ENCODE results near the gene PLEKHA1. TPM values are rescaled to one million over a fixed set of nuclear protein-coding genes. Genes with fewer than 3 reads are reported as not detected.

Gene PLEKHA1
- total and polyA plus RNA-seq, 2 experiments from 2014 or later: 54.0 to 62.6 TPM

DNA sequence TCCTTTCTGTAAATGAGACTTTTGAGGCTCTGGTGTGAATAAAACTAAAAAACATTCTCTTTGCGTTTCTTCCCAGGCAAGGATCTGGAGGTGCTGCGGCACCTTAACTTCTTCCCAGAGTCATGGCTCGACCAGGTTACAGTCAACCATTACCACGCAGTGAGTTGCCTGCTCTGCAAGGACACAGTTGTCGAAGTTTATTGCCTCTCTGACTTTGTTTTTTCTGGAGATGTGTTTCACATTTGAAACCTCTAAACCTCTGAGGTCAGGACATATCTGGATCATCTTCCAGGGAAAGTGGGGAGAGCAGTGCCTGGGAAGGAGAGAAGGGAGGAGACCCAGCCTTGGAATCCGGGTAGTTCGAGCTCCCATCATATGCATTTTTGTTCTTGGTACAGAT lies 43.4 kb upstream of the PLEKHA1 start:
- TF ChIP-seq EZH2phosphoT487 (IDR thresholded peaks at IDR 0.05; ENCODE audit: low read depth, severe bottlenecking, unreplicated experiment) (no peak), EZH2 (IDR thresholded peaks at IDR 0.05; ENCODE audit: borderline replicate concordance) (no peak)
- TF ChIP-seq, protein P1, sequence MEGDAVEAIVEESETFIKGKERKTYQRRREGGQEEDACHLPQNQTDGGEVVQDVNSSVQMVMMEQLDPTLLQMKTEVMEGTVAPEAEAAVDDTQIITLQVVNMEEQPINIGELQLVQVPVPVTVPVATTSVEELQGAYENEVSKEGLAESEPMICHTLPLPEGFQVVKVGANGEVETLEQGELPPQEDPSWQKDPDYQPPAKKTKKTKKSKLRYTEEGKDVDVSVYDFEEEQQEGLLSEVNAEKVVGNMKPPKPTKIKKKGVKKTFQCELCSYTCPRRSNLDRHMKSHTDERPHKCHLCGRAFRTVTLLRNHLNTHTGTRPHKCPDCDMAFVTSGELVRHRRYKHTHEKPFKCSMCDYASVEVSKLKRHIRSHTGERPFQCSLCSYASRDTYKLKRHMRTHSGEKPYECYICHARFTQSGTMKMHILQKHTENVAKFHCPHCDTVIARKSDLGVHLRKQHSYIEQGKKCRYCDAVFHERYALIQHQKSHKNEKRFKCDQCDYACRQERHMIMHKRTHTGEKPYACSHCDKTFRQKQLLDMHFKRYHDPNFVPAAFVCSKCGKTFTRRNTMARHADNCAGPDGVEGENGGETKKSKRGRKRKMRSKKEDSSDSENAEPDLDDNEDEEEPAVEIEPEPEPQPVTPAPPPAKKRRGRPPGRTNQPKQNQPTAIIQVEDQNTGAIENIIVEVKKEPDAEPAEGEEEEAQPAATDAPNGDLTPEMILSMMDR (IDR thresholded peaks at IDR 0.05; ENCODE audit: poor library complexity): no peak
- H3K9me2 ChIP-seq (replicated peaks; ENCODE audit: insufficient read depth): no peaks in the 10 kb centered on the region
- no peaks in the 10 kb centered on the region for H3K79me2 ChIP-seq
- peak overlapping the region; percentile 53 for H3K27ac ChIP-seq
- no peak for DNase-seq (ENCODE audit: low spot score)
- H3K9me3 ChIP-seq (ENCODE audit: low read depth): no peaks in the 10 kb centered on the region
- no peak overlapping the region for H3K4me3 ChIP-seq
- no peaks in the 10 kb centered on the region for H3K27me3 ChIP-seq
- H3K36me3 ChIP-seq (replicated peaks; ENCODE audit: insufficient read depth, low read depth): no peaks in the 10 kb centered on the region
- 79% methylated on average over 7 of the region's 7 CpGs for WGBS (ENCODE audit: low lambda C conversion rate, missing lambda C conversion rate)
- H3K4me2 ChIP-seq: peak overlapping the region; percentile 45
- H3K4me1 ChIP-seq (ENCODE audit: insufficient read depth): no peaks in the 10 kb centered on the region
- peak overlapping the region; percentile 29 for H2AFZ ChIP-seq
- H4K20me1 ChIP-seq (ENCODE audit: insufficient read depth, poor library complexity, severe bottlenecking): no peaks in the 10 kb centered on the region

DNA sequence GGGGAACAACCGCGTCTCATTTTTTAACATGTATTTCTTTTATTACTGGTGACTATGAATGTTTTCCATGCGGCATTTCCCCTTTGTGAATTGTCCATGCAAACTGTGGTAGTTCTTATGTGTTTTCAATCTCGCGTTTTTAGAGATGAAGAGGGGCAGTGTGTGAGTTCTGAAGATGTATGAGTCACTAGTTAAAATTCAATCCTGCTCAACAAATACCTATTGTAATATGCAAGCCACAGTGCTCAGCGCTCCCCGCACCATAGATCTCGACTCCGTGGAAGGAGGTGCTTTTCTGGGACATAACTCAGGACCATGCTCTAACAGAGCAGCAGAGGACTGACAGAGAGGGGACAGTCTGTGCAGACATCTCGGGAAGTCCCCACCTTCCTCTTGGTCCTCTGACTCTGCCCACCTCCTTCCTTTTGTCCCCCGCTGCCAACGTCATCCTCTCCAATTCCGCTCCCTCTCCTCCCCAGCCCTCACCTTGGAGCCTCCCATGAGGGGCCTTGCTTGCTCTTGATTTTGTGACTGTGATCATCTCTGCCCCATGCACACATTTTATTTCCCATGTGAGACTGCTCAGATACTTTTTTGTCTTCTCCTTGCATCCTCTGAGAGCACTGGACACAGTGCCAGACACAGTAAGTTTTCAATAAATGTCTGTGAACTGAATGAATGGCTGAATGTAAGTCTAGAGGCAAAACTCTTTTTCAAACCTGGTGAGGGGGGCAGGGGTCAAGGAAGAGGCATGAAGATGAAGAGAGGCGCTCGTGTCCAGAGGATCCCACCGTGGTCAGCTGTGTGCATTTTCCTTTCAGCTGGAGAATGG lies 42.7 kb upstream of the PLEKHA1 start:
- DNase-seq (ENCODE audit: low spot score): no peak
- peak overlapping the region; percentile 53 for H3K27ac ChIP-seq
- no peaks in the 10 kb centered on the region for H3K4me1 ChIP-seq (ENCODE audit: insufficient read depth)
- peak overlapping the region; percentile 29 for H2AFZ ChIP-seq
- H3K4me2 ChIP-seq: peak overlapping the region; percentile 45
- no peak overlapping the region for H3K4me3 ChIP-seq
- no peaks in the 10 kb centered on the region for H3K36me3 ChIP-seq (replicated peaks; ENCODE audit: insufficient read depth, low read depth)
- no peaks in the 10 kb centered on the region for H3K79me2 ChIP-seq
- TF ChIP-seq EZH2phosphoT487 (IDR thresholded peaks at IDR 0.05; ENCODE audit: low read depth, severe bottlenecking, unreplicated experiment): no peak
- TF ChIP-seq EZH2 (IDR thresholded peaks at IDR 0.05; ENCODE audit: borderline replicate concordance): no peak
- TF ChIP-seq, protein P1 (IDR thresholded peaks at IDR 0.05; ENCODE audit: poor library complexity): no peak
- 77% methylated on average over 16 of the region's 16 CpGs for WGBS (ENCODE audit: low lambda C conversion rate, missing lambda C conversion rate)
- no peaks in the 10 kb centered on the region for H3K9me2 ChIP-seq (replicated peaks; ENCODE audit: insufficient read depth)
- no peaks in the 10 kb centered on the region for H3K9me3 ChIP-seq (ENCODE audit: low read depth)
- H4K20me1 ChIP-seq (ENCODE audit: insufficient read depth, poor library complexity, severe bottlenecking): no peaks in the 10 kb centered on the region
- H3K27me3 ChIP-seq: no peaks in the 10 kb centered on the region

DNA sequence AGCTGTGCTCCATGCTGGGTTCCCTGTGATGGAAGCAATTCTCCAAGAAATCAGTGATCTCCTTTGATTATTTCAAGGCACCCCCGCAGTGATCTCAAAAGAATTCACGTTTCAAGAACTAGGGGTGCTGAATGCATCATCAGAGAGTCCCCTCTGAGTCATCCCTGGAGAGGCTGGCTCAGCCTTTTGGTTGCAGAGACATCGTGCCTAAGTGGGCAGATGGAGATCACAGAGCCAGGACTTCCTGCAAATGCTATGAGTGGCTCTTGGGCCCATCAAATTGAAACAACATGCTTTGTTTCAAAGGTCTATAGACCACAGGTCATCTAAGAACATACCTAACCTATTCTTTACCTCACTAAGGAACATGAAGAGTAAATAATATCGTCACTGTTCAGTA lies 41.5 kb upstream of the PLEKHA1 start:
- TF ChIP-seq EZH2 (IDR thresholded peaks at IDR 0.05; ENCODE audit: borderline replicate concordance): no peak
- TF ChIP-seq, protein P1 (IDR thresholded peaks at IDR 0.05; ENCODE audit: poor library complexity): no peak
- no peak for TF ChIP-seq EZH2phosphoT487 (IDR thresholded peaks at IDR 0.05; ENCODE audit: low read depth, severe bottlenecking, unreplicated experiment)

More for the DNA sequence above, 41.5 kb upstream of the PLEKHA1 start:
- 91% methylated on average over 4 of the region's 4 CpGs for WGBS (ENCODE audit: low lambda C conversion rate, missing lambda C conversion rate)
- H3K27ac ChIP-seq: no peak overlapping the region
- H3K4me1 ChIP-seq (ENCODE audit: insufficient read depth): no peaks in the 10 kb centered on the region
- DNase-seq (ENCODE audit: low spot score): no peak
- H3K4me3 ChIP-seq: no peak overlapping the region
- no peak overlapping the region for H3K4me2 ChIP-seq
- no peaks in the 10 kb centered on the region for H3K79me2 ChIP-seq
- no peaks in the 10 kb centered on the region for H3K36me3 ChIP-seq (replicated peaks; ENCODE audit: insufficient read depth, low read depth)
- no peaks in the 10 kb centered on the region for H3K9me3 ChIP-seq (ENCODE audit: low read depth)
- no peaks in the 10 kb centered on the region for H3K9me2 ChIP-seq (replicated peaks; ENCODE audit: insufficient read depth)
- H3K27me3 ChIP-seq: no peaks in the 10 kb centered on the region
- H2AFZ ChIP-seq: no peak overlapping the region
- H4K20me1 ChIP-seq (ENCODE audit: insufficient read depth, poor library complexity, severe bottlenecking): no peaks in the 10 kb centered on the region
